ENCODE measurements around the gene FAAP100. TPM values are rescaled to one million over a fixed set of nuclear protein-coding genes. Genes with fewer than 3 reads are reported as not detected.

Gene FAAP100
- total RNA-seq, 4 donors from 2014 or later: 19.4 to 34.3 (median 28.4) TPM

- 30 to 41% methylated on average over 22 to 24 of the region's 24 CpGs for WGBS, 2 donors
- no peak overlapping the region for H3K4me3 ChIP-seq (ENCODE audit: low read depth, poor library complexity, severe bottlenecking)
- TF ChIP-seq POLR2A (IDR thresholded peaks at IDR 0.05): no peak
- no peak for TF ChIP-seq CTCF (IDR thresholded peaks at IDR 0.05)
- DNase-seq (ENCODE audit: low spot score in 2 of 2): no peak
- intact Hi-C loops (cut with DNase I; ENCODE audit: low total_unique reads): no loop called here
Observed at GRCh38 chr17:81518113-81518784, 33.9 kb downstream of the FAAP100 start.

- DNase-seq (ENCODE audit: low spot score in 2 of 2): no peak
- TF ChIP-seq CTCF (IDR thresholded peaks at IDR 0.05): no peak
- no peak for TF ChIP-seq POLR2A (IDR thresholded peaks at IDR 0.05)
- no peak overlapping the region for H3K4me3 ChIP-seq (ENCODE audit: low read depth, poor library complexity, severe bottlenecking)
- WGBS, 2 donors: 59 to 60% methylated on average over 16 to 22 of the region's 24 CpGs
- intact Hi-C loops (cut with DNase I; ENCODE audit: low total_unique reads): no loop called here
Observed at GRCh38 chr17:81517339-81518112, 34.6 kb downstream of the FAAP100 start.

- TF ChIP-seq CTCF (IDR thresholded peaks at IDR 0.05): no peak
- TF ChIP-seq POLR2A (IDR thresholded peaks at IDR 0.05): no peak
- 77 to 82% methylated on average over 8 to 9 of the region's 9 CpGs for WGBS, 2 donors
- DNase-seq (ENCODE audit: low spot score in 2 of 2): no peak
- intact Hi-C loops (cut with DNase I; ENCODE audit: low total_unique reads): no loop called here
- H3K4me3 ChIP-seq (ENCODE audit: low read depth, poor library complexity, severe bottlenecking): no peak overlapping the region
Observed at GRCh38 chr17:81517009-81517338, 35.2 kb downstream of the FAAP100 start.

- H3K4me3 ChIP-seq (ENCODE audit: low read depth, poor library complexity, severe bottlenecking): no peak overlapping the region
- no peak for TF ChIP-seq POLR2A (IDR thresholded peaks at IDR 0.05)
- no peak for TF ChIP-seq CTCF (IDR thresholded peaks at IDR 0.05)
- intact Hi-C loops (cut with DNase I; ENCODE audit: low total_unique reads): no loop called here
- WGBS, 2 donors: 67 to 79% methylated on average over 3 to 4 of the region's 4 CpGs
- DNase-seq (ENCODE audit: low spot score in 2 of 2): no peak
Observed at GRCh38 chr17:81516439-81516838, 35.7 kb downstream of the FAAP100 start.

GRCh38 chr17:81515530-81516041 lies 36.6 kb downstream of the FAAP100 start:
- WGBS, 2 donors: 59 to 62% methylated on average over 19 of the region's 19 CpGs
- no peak for DNase-seq (ENCODE audit: low spot score in 2 of 2)

More at GRCh38 chr17:81515530-81516041, 36.6 kb downstream of the FAAP100 start:
- peak overlapping the region; percentile 66 for H3K4me3 ChIP-seq (ENCODE audit: low read depth, poor library complexity, severe bottlenecking)
- TF ChIP-seq CTCF (IDR thresholded peaks at IDR 0.05) (no peak), POLR2A (IDR thresholded peaks at IDR 0.05) (no peak)
- intact Hi-C loops (cut with DNase I; ENCODE audit: low total_unique reads): no loop called here
